K562 (cell line): ENCODE results near the gene NSMF. TPM values are rescaled to one million over a fixed set of nuclear protein-coding genes. Genes with fewer than 3 reads are reported as not detected.

ENCODE experiments used
- BCOR ChIP-seq: fragments of 450-650 bp; IDR thresholded peaks from 2 replicates; pipeline ENCODE4 v1.6.1; 2016
- GTF2E2 ChIP-seq: fragments of 200-800 bp; sonication (Bioruptor generic); IDR thresholded peaks from 2 replicates; pipeline ENCODE4 v1.6.1; 2016; ENCODE audit warnings: missing genetic modification characterization, missing compliant biosample characterization
- HDAC6 ChIP-seq: IDR thresholded peaks from 2 replicates; pipeline ENCODE4 v1.6.1; 2012; ENCODE audit warnings: low read depth, mild to moderate bottlenecking, control low read depth, inconsistent platforms, low read length, moderate library complexity
- NFATC3 ChIP-seq: fragments of 450-650 bp; IDR thresholded peaks from 2 replicates; pipeline ENCODE4 v1.6.1; 2017; ENCODE audit warnings: mild to moderate bottlenecking
- PHF8 ChIP-seq: fragments of 200-600 bp; sonication (generic); IDR thresholded peaks from 2 replicates; pipeline ENCODE4 v1.6.1; 2012; ENCODE audit warnings: mixed run types, mild to moderate bottlenecking, inconsistent platforms, low read length, moderate library complexity, borderline replicate concordance
- PRMT5 ChIP-seq: sonication (generic); formaldehyde crosslinking; IDR thresholded peaks from 2 replicates; pipeline ENCODE4 v1.5.0; 2020; ENCODE audit warnings: missing genetic modification reagents
- PURB ChIP-seq: sonication (generic); formaldehyde crosslinking; IDR thresholded peaks from 2 replicates; pipeline ENCODE4 v1.9.0; 2021; ENCODE audit warnings: low read depth, mild to moderate bottlenecking, missing genetic modification reagents
- RCOR1 ChIP-seq, 2 experiments: IDR thresholded peaks; 2 replicates each; pipeline ENCODE4 v1.6.1; 2012; ENCODE audit warnings: low read depth in 2 of 2, low read length in 2 of 2, borderline replicate concordance in 1 of 2, improper control_type of control experiment in 1 of 2
- SMAD3 ChIP-seq: fragments of 450-650 bp; formaldehyde crosslinking; conservative IDR thresholded peaks from 2 replicates; pipeline ENCODE4 v1.4.0; 2020; ENCODE audit warnings: mild to moderate bottlenecking
- STAT5B ChIP-seq: fragments of 250-450 bp; sonication (Bioruptor Pico); IDR thresholded peaks from 2 replicates; pipeline ENCODE4 v1.8.0; 2021; ENCODE audit warnings: mild to moderate bottlenecking, inconsistent platforms
- THRAP3 ChIP-seq: fragments of 450-650 bp; IDR thresholded peaks from 2 replicates; pipeline ENCODE4 v1.6.1; 2016; ENCODE audit warnings: mild to moderate bottlenecking, inconsistent platforms, borderline replicate concordance
- ZFX ChIP-seq: sonication (generic); formaldehyde crosslinking; IDR thresholded peaks from 2 replicates; pipeline ENCODE4 v1.8.0; 2022; ENCODE audit warnings: mild to moderate bottlenecking, missing genetic modification reagents, moderate library complexity
- ZKSCAN1 ChIP-seq: fragments of 150-350 bp; IDR thresholded peaks from 2 replicates; pipeline ENCODE4 v1.6.1; 2016; ENCODE audit warnings: low read depth, low read length
- ZNF311 ChIP-seq: fragments of 250-450 bp; sonication (Bioruptor Pico); IDR thresholded peaks from 2 replicates; pipeline ENCODE4 v1.4.0; 2020; ENCODE audit warnings: mild to moderate bottlenecking, moderate library complexity
- ZNF395 ChIP-seq: fragments of 200-800 bp; sonication (Bioruptor generic); IDR thresholded peaks from 2 replicates; pipeline ENCODE4 v1.6.1; 2017; ENCODE audit warnings: missing genetic modification characterization, missing compliant biosample characterization
- ZNF695 ChIP-seq: fragments of 450-650 bp; formaldehyde crosslinking; IDR thresholded peaks from 2 replicates; pipeline ENCODE4 v1.4.0; 2020; ENCODE audit warnings: mild to moderate bottlenecking, moderate library complexity
- ZSCAN29 ChIP-seq: fragments of 450-650 bp; IDR thresholded peaks from 2 replicates; pipeline ENCODE4 v1.6.1; 2017
- polyA plus RNA-seq, 8 experiments: library from polyadenylated mRNA; depleted of rRNA in 4 of 8; stranded (reverse) in 5 of 8; unstranded in 3 of 8; fragments of >200 nt; fragmentation: Nextera tagmentation in 2 of 8; fragmentation: Illumina TruSeq in 1 of 8; extraction: Ambion mirVana in 2 of 8; extraction: Trizol in 1 of 8; gene quantifications; 2 replicates each; pipeline versions ENCODE4 v1.2.1 to v1.2.3, GENCODE V29; 2011 to 2014; ENCODE audit warnings: inconsistent platforms in 1 of 8, missing spikeins in 1 of 8
- total RNA-seq, 7 experiments: library from RNA; depleted of rRNA in 6 of 7; stranded (reverse); fragments of >200 nt in 6 of 7; fragmentation: Illumina TruSeq in 2 of 7; extraction: Trizol in 2 of 7; gene quantifications; 2 replicates each; pipeline versions ENCODE4 v1.2.1 to v1.2.3, GENCODE V29; 2011 to 2021; ENCODE audit warnings: low replicate concordance in 1 of 7
- TF ChIP-seq, protein P1 (sequence below): sonication (generic); formaldehyde crosslinking; IDR thresholded peaks from 2 replicates; pipeline ENCODE4 v1.9.0; 2022; ENCODE audit warnings: mild to moderate bottlenecking, missing genetic modification reagents
- TF ChIP-seq, protein P2 (sequence below): fragments of 450-650 bp; formaldehyde crosslinking; IDR thresholded peaks from 2 replicates; pipeline ENCODE4 v1.4.0; 2022; ENCODE audit warnings: missing genetic modification characterization

NSMF gene
- total and polyA plus RNA-seq, 9 of the 15 experiments (the other 6 are each of a cell fraction or from before 2014, with no cell fraction given), result 0.20 to 82.7 (median 29.3) TPM

GRCh38 chr9:137411645-137412380 is 47.3 kb downstream of the NSMF start (continued):
- TF ChIP-seq BCOR, result no peak
- TF ChIP-seq ZNF695, result no peak
- no peak for TF ChIP-seq SMAD3 (CRISPR knock-in tag)
- no peak for TF ChIP-seq ZSCAN29
- peak; percentile 82 for TF ChIP-seq ZNF395 (CRISPR knock-in tag)
- TF ChIP-seq PHF8, result no peak; the same call in 1 of the 2 replicates
- no peak for TF ChIP-seq HDAC6
- TF ChIP-seq ZFX (CRISPR knock-in tag), result peak; percentile 78
- TF ChIP-seq PRMT5 (CRISPR knock-in tag), result no peak
- TF ChIP-seq, protein P1, sequence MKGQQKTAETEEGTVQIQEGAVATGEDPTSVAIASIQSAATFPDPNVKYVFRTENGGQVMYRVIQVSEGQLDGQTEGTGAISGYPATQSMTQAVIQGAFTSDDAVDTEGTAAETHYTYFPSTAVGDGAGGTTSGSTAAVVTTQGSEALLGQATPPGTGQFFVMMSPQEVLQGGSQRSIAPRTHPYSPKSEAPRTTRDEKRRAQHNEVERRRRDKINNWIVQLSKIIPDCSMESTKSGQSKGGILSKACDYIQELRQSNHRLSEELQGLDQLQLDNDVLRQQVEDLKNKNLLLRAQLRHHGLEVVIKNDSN (CRISPR knock-in tag), result peak; percentile 43; the same call in 1 of the 2 replicates
- no peak for TF ChIP-seq GTF2E2 (tag)
- no peak for TF ChIP-seq THRAP3
- TF ChIP-seq, protein P2, sequence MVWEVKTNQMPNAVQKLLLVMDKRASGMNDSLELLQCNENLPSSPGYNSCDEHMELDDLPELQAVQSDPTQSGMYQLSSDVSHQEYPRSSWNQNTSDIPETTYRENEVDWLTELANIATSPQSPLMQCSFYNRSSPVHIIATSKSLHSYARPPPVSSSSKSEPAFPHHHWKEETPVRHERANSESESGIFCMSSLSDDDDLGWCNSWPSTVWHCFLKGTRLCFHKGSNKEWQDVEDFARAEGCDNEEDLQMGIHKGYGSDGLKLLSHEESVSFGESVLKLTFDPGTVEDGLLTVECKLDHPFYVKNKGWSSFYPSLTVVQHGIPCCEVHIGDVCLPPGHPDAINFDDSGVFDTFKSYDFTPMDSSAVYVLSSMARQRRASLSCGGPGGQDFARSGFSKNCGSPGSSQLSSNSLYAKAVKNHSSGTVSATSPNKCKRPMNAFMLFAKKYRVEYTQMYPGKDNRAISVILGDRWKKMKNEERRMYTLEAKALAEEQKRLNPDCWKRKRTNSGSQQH (CRISPR knock-in tag), result no peak
- TF ChIP-seq PURB (CRISPR knock-in tag), result no peak
- TF ChIP-seq NFATC3, result no peak
- no peak for TF ChIP-seq STAT5B (CRISPR knock-in tag)
- no peak for TF ChIP-seq RCOR1 (IDR thresholded peaks at IDR 0.05; ENCODE audit: borderline replicate concordance in 1 of 2, low read depth in 2 of 2, low read length in 2 of 2)
- no peak for TF ChIP-seq ZNF311 (CRISPR knock-in tag)
- TF ChIP-seq ZKSCAN1, result no peak
